ENCODE data around the gene CWC22.

The CWC22 gene

DNA sequence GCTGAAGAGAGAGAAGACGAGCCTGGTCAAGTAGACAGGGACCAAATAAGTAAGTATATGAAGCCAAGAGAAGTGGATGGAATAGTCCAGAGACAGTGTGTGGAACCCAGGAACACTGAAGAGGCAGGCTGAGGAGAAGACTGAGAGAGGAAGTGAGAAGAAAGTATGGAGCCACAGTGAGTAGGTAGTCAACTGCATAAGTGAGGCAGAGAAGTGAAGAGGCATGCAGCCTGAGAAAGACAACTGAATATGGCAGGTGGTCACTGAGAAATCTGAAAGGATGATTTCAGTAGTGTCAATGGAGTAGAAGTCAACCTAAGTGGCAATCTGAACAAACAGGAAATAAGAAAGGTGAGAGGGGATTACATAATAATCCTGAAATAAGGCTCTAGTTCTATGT is 55.4 kb downstream of the CWC22 start:
- DNase-seq (ENCODE audit: low read depth in 1 of 2, low spot score in 1 of 2) = no peak
- Histone ChIP-seq H3K27ac (replicated peaks) (no peak overlapping the region), H3K27me3 (ENCODE audit: insufficient read depth, poor library complexity, severe bottlenecking) (no peaks in the 10 kb centered on the region), H3K4me3 (replicated peaks; ENCODE audit: insufficient read depth, low read length) (no peak overlapping the region)
- TF ChIP-seq SPI1 (IDR thresholded peaks at IDR 0.05; ENCODE audit: borderline replicate concordance, low read depth) = no peak
- TF ChIP-seq POLR2AphosphoS5 (IDR thresholded peaks at IDR 0.05; ENCODE audit: low read depth) = no peak
- TF ChIP-seq GABPA (IDR thresholded peaks at IDR 0.05; ENCODE audit: low read depth) = no peak
- TF ChIP-seq REST (IDR thresholded peaks at IDR 0.05; ENCODE audit: insufficient replicate concordance, low read depth) = no peak
- TF ChIP-seq CTCF (IDR thresholded peaks at IDR 0.05; ENCODE audit: insufficient read depth, low read length) = no peak

DNA sequence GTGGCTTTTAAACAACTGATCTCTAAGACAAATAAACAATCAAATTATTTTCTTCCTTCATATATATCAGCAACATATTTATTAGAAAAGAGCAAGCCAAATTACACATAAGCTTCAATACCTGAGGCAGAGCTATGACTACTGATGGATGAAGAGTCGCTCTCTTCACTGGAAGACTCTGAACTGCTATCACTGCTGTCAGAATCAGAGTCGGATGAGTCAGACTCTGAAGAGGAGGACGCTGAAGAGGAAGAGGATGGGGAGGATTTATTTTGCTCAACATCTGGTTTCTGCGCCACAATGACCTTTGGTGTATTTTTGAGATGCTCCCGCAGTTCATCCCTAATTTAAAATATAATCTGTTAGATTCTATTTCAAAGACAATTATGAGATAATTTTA is 56.7 kb downstream of the CWC22 start:
- H3K27ac ChIP-seq (replicated peaks) = no peak overlapping the region
- DNase-seq (ENCODE audit: low read depth in 1 of 2, low spot score in 1 of 2) = no peak
- H3K27me3 ChIP-seq (ENCODE audit: insufficient read depth, poor library complexity, severe bottlenecking) = no peaks in the 10 kb centered on the region
- no peak overlapping the region for H3K4me3 ChIP-seq (replicated peaks; ENCODE audit: insufficient read depth, low read length)
- TF ChIP-seq CTCF (IDR thresholded peaks at IDR 0.05; ENCODE audit: insufficient read depth, low read length) (no peak), POLR2AphosphoS5 (IDR thresholded peaks at IDR 0.05; ENCODE audit: low read depth) (no peak), SPI1 (IDR thresholded peaks at IDR 0.05; ENCODE audit: borderline replicate concordance, low read depth) (no peak), GABPA (IDR thresholded peaks at IDR 0.05; ENCODE audit: low read depth) (no peak), REST (IDR thresholded peaks at IDR 0.05; ENCODE audit: insufficient replicate concordance, low read depth) (no peak)

DNA sequence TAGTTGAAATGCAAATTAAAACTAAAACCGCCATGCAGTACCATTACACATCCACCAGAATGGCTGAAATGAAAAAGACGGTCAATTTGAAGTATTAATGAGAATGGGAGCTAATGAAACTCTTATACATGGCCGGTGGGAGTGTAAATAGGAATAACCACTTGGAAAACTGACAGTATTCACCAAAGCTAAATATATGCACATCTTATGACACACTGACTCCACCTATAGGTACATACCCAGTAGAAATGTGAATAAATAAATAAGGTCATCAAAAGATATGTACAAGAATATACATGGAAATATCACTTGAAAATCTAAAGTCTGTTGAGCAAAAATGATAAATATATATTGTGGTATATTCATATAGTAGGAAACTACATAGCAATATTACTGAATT is 57.7 kb downstream of the CWC22 start:
- TF ChIP-seq REST (IDR thresholded peaks at IDR 0.05; ENCODE audit: insufficient replicate concordance, low read depth) = no peak
- TF ChIP-seq CTCF (IDR thresholded peaks at IDR 0.05; ENCODE audit: insufficient read depth, low read length) = no peak
- TF ChIP-seq GABPA (IDR thresholded peaks at IDR 0.05; ENCODE audit: low read depth) = no peak
- no peak for TF ChIP-seq SPI1 (IDR thresholded peaks at IDR 0.05; ENCODE audit: borderline replicate concordance, low read depth)
- TF ChIP-seq POLR2AphosphoS5 (IDR thresholded peaks at IDR 0.05; ENCODE audit: low read depth) = no peak
- no peak for DNase-seq (ENCODE audit: low read depth in 1 of 2, low spot score in 1 of 2)
- H3K4me3 ChIP-seq (replicated peaks; ENCODE audit: insufficient read depth, low read length) = no peak overlapping the region
- no peaks in the 10 kb centered on the region for H3K27me3 ChIP-seq (ENCODE audit: insufficient read depth, poor library complexity, severe bottlenecking)
- no peak overlapping the region for H3K27ac ChIP-seq (replicated peaks)
